Inflammatory macrophage treated with lipopolysaccharide for 4 hours (primary cell): ENCODE results near the gene MEDAG.
A peak's percentile ranks its signal among the peaks of the same experiment; 100 is the strongest.

Experiments
- DNase-seq: peaks from one replicate; pipeline ENCODE4 v3.0.0-alpha.2; 2020

Gene MEDAG

DNA sequence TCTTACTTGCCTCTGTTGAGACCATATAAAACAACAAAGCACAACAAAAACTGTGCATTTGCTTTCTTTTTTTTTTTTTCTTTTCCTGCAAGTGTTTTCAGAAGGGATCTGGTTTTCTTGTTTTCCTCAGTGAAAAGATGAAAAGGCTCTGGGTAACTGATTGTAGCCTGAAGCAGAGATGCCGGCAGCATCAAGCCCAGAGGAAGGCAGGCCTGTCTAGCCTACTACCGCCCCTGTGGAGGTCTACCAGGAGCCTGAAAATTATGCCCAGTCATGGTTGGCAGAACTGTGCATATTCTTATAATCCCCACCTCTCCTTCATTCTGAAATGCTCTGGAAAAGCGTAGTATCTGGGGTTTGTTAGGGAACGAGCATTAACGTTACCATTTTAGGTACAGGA is 32.6 kb upstream of the MEDAG start:
- no peak for DNase-seq

DNA sequence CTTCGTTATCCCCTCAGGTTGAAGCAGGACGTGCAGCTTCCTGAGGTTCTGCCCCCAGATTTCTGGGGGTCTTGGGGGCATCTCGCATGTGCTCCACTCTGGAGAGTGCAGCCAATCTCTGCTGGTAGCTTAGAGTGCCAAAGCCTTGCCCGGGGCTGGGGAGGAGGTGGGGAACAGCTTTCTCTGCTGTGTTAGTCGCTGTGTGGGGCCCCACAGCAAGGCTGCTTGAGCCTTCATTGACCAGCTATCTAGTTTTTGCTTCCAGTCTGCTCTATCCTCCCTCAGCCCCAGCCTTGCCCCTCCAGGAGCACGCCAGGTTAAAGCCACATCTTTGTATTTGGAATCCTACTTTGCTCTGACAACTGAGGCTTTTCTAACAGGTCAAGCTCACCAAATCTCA is 32.0 kb upstream of the MEDAG start:
- DNase-seq, result no peak

- DNase-seq, result no peak
These were observed 31.5 kb upstream of the MEDAG start for GRCh38 chr13:30874561-30874960.

- no peak for DNase-seq
These were observed 28.7 kb upstream of the MEDAG start for GRCh38 chr13:30877335-30877734.

GRCh38 chr13:30880151-30880855 is 25.8 kb upstream of the MEDAG start:
- DNase-seq, result no peak

GRCh38 chr13:30880856-30881155 is 25.3 kb upstream of the MEDAG start:
- peak; percentile 78 for DNase-seq

DNA sequence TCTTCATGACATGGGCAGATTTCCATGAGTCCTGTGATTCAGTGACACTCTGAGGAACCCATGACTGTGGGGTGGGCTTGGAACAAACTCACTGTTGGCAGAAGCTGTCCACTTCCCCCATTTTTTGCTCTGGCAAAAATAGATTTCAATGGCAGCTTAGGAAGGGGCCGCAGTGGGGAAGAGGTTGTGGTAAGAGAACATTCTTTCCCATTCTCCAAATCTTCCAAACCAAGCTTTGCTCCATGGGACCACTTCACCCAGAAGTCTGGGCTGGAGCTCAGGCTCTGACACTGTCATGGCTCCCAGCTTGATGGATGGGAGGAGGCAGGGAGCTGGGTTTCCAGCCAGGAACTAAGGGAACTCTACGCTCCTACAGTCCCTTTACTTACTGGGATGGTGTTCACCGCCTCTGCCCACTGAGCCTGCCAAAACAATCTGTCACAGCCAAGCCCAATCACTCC is 24.9 kb upstream of the MEDAG start:
- no peak for DNase-seq

- DNase-seq, result no peak
These were observed 23.8 kb upstream of the MEDAG start for GRCh38 chr13:30882026-30882850.

GRCh38 chr13:30882996-30883766 is 22.9 kb upstream of the MEDAG start:
- DNase-seq, result no peak

DNA sequence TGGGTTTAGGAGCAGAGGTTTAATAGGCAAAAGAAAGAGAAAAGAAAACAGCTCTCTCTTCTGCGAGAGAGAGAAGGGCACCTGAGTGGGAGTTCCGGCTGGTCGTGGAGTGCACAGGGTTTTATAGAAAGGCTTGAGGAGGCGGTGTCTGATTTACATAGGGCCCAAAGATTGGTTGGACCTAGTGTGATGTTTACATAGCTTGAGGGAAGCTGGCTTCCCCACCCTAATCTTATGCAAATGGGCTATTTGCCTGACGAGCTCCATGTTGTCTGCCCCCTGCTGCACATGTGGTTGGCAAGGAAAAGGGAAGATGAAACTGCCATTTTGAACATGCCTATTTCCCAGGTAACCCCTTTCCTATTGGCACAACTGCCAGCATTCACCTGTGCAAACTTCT is 21.5 kb upstream of the MEDAG start:
- DNase-seq, result no peak

- no peak for DNase-seq
These were observed 16.8 kb upstream of the MEDAG start for GRCh38 chr13:30889196-30889690.

DNA sequence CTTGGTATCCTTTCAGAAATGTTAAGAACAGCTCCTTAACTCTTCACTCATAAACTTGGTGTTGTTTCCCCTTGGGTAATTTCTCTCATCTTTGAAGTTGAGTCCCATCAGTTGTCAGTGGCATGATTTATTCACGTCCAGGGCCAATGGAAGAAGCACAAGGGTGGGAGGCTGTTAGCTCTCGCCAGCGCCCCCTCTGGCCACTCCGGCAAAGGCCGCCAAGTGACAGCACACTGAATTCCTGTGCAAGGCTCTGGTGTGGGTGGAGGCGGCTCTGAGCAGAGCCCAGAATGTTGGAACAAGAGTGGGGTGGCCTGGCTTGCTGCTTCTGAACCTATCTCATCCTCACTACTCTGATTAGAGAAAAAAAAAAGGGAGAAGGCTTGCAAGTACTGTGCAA is 13.1 kb upstream of the MEDAG start:
- no peak for DNase-seq

DNA sequence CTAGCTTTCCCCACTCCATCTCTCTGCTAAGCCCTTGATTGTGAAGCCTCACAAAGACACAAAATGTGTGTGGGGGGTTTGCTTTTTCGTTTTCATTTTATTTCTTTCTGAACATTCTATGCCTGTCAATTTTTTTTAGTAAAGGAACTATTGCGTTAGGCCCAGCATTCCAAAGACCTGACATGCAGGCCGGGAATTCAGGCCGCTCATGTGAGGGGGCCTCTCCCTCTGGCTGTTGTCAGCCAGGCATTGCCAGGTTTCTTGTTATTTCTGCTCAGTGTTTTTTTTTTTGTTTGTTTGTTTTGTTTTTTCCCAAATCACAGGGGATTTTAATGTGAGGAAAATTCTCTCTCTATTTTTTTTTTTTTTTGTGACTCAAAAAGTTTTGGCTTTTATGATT is 10.3 kb upstream of the MEDAG start:
- DNase-seq, result no peak

DNA sequence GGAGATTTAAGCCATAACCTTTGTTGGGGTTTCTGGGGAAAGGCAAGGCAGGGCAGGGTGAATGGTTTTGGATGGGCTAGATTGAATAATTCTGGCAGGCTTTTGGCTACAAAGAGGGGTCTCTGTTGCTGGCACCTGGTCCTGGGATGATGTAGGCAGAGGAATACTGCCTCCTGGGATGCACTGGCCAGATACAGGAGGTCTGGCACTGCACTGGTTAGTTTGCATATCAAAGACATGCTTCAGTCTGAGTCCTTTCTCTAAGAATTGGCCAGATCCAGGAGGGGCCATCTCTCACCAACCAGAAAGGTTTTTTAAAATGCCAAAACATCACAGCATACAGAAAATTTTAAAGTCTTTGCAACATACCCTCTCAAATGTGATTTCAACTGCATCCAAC is 8.0 kb upstream of the MEDAG start:
- no peak for DNase-seq

- peak; percentile 87 for DNase-seq
These were observed 7.3 kb upstream of the MEDAG start for GRCh38 chr13:30898678-30899241.

DNA sequence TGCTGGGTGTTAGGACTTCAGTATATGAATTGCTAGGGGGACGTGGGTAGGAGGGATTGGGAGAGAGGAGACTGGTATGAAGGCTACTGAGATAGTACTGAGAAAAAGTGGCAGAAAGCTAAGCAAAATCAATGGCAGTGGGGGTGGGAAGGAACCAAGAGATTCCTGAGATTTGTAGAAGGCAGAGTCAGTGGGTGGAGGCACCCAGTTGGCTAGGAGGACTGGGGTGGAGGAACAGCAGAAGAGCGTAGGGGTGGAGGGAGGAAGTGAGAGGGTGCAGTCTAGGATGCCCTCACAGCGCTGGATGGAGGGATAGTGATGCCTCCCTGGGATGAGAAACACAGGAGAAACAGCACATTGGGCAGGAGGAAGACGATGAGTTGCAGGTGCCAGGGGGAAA is 5.6 kb upstream of the MEDAG start:
- peak; percentile 35 for DNase-seq

- DNase-seq, result peak; percentile 43
These were observed 4.9 kb upstream of the MEDAG start for GRCh38 chr13:30900952-30901749.

DNA sequence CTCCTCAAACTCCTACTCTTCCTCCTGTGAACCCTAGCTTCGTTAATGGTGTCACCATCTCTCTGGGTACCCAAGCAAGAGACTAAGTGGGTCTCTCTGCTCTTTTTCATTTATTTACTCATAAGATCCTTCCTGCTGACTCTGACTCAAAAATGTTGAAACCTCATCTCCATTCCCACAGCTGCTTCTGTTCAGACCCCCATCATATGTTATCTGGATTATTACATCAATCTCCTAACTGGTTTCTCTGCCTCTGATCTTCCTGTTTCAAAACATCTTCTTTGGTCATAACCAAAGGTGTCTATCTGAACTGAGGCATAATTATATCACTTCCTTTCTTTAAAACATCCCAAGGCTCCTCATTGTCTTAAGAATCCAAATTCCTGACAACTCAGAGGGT is 2.0 kb upstream of the MEDAG start:
- DNase-seq, result no peak

DNA sequence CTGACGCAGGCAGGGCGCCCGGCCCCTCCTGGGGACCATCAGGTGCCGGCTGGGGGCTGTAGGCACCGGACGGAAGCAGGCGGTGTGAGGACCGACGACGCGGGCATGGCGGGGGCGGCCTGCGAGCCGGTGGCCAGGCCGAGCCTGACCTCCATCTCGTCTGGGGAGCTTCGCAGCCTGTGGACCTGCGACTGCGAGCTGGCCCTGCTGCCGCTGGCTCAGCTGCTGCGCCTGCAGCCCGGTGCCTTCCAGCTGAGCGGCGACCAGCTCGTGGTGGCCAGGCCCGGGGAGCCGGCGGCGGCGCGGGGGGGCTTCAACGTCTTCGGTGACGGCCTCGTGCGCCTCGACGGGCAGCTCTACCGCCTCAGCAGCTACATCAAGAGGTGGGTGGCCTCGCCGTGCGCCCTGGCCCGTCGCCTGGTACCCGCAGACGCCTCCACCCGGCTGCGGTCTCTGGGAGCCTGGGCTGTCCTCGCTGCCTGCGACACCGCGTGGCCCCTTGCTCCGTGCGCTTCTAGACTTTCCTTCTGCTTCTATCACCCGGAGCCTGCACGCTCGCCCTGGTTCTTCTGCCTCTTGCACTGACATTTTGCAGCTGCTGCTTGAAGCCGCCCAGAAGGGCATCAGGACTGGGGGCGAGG is 460 bp downstream of the MEDAG start:
- no peak for DNase-seq

DNA sequence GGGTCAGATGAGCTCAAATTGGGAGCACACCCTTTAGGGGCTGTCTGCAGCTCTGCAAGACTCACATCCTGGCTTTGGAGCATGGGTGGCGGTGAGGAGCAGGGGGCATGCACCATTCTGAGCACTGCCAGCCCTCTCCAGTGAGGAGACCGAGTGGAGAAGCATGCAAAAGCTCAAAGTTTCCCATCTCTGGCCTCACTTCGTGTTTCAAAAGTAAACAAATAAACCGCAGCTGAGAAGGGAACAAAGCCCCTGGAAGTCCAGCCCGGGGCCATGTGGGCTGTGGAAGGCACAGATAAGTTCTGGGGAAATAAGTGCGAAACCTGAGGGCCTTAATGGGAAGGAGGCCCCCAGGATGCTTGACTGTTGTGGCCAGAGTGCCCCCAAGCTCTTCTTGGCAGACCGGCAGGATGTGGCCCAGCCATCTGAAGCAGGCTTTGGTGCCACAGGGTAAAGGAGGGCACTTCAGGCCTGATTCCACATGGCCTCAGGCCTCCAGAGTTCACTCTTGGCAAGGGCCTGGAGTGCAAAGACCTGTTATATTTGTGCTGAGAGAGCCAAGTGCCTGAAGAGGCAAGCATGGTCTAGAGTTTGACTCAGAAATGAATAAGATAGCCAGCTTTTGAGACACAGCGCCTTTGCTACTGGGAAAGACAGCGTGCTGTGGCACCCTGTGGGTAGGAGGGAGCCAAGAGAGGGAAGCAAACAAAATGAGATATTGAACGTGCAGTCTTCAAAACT is 1.2 kb downstream of the MEDAG start:
- DNase-seq, result no peak

DNA sequence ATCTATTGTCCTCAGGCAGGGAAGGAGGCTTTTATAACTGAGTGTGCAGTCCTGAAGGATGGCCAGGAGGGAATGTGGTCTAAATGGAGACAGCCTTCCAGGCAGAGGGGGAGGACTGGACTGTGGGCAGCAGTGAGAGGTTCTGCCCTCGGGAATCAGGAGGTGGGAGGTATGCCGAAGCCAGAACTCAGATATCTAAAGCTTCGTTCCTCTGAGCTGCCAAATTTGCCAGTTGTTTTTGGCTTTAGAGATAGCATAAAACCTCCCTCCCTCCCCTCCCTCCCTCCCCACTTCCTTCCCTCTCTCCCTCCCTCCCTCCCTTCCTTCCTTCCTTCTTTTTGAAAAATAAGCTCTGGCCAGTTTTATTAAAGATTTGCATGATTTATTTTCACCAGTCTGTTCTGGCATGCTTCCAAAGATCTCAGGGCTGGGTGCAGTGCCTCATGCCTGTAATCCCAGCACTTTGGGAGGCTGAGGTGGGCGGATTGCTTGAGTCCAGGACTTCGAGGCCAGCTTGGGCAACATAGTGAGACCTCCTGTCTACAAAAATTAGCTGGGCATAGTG is 2.4 kb downstream of the MEDAG start:
- DNase-seq, result no peak
